Neural cell (in vitro differentiated cells): ENCODE data around the gene TNP2. TPM values are rescaled to one million over a fixed set of nuclear protein-coding genes. Genes with fewer than 3 reads are reported as not detected.
"Not testable (repeated sequence)": the region's sequence is repeated elsewhere in the genome, so short reads cannot be mapped to it uniquely, and the experiment has no call there.

Source experiments
- H2AFZ ChIP-seq: fragments of 200-600, 300-800 bp; sonication (generic), shearing (Covaris generic); 2 replicates; pipeline ENCODE4 v1.6.0; 2014; ENCODE audit warnings: low read depth, mild to moderate bottlenecking, antibody characterized with exemption, low read length, moderate library complexity
- H3F3A ChIP-seq: fragments of 200-600 bp; shearing (Covaris generic); 2 replicates; pipeline ENCODE4 v1.6.1; 2016; ENCODE audit warnings: mild to moderate bottlenecking, moderate library complexity, mixed read lengths, antibody characterized with exemption, low read length; ENCODE audit not compliant: insufficient read depth, poor library complexity, severe bottlenecking
- H3K27ac ChIP-seq: fragments of 200-600, 300-800 bp; sonication (generic), shearing (Covaris generic); 2 replicates; pipeline ENCODE4 v1.5.1; 2014; ENCODE audit warnings: mild to moderate bottlenecking, low read length, moderate library complexity
- H3K27me3 ChIP-seq: fragments of 300-800, 200-600 bp; sonication (generic), shearing (Covaris generic); 2 replicates; pipeline ENCODE4 v1.6.0; 2014; ENCODE audit warnings: mild to moderate bottlenecking, low read depth, low read length, moderate library complexity; ENCODE audit not compliant: insufficient read depth
- H3K36me3 ChIP-seq: fragments of 300-800, 200-600 bp; sonication (generic), shearing (Covaris generic); 2 replicates; pipeline ENCODE4 v1.5.1; 2014; ENCODE audit warnings: mild to moderate bottlenecking, antibody characterized with exemption, low read length, moderate library complexity; ENCODE audit not compliant: insufficient read depth
- H3K4me2 ChIP-seq: fragments of 300-800, 200-600 bp; sonication (generic), shearing (Covaris generic); 2 replicates; pipeline ENCODE4 v1.6.0; 2014; ENCODE audit warnings: mild to moderate bottlenecking, low read length
- H3K4me3 ChIP-seq: fragments of 300-800, 200-600 bp; sonication (generic), shearing (Covaris generic); 2 replicates; pipeline ENCODE4 v1.5.1; 2014; ENCODE audit warnings: mild to moderate bottlenecking, low read length, moderate library complexity
- H3K79me2 ChIP-seq: fragments of 200-600 bp; shearing (Covaris generic); replicated peaks from 2 replicates; pipeline ENCODE4 v1.6.0; 2014; ENCODE audit warnings: mild to moderate bottlenecking, low read length, moderate library complexity; ENCODE audit not compliant: insufficient read depth
- H3K9ac ChIP-seq: fragments of 300-800, 200-600 bp; sonication (generic), shearing (Covaris generic); 2 replicates; pipeline ENCODE4 v1.6.1; 2016; ENCODE audit warnings: mild to moderate bottlenecking, low read length, mixed read lengths
- H3K9me2 ChIP-seq: fragments of 200-600 bp; shearing (Covaris generic); 2 replicates; pipeline ENCODE4 v1.6.1; 2016; ENCODE audit warnings: mild to moderate bottlenecking, low read length, mixed read lengths; ENCODE audit not compliant: insufficient read depth
- H3K9me3 ChIP-seq: fragments of 200-600, 300-800 bp; sonication (generic), shearing (Covaris generic); 2 replicates; pipeline ENCODE4 v1.6.1; 2016; ENCODE audit warnings: mild to moderate bottlenecking, mixed run types, low read length, moderate library complexity, mixed read lengths
- H4K20me1 ChIP-seq: fragments of 200-600 bp; shearing (Covaris generic); 2 replicates; pipeline ENCODE4 v1.6.1; 2016; ENCODE audit warnings: mild to moderate bottlenecking, mixed run types; ENCODE audit not compliant: insufficient read depth
- CTCF ChIP-seq: fragments of 450-650 bp; IDR thresholded peaks from 2 replicates; pipeline ENCODE4 v1.5.1; 2014; ENCODE audit warnings: antibody characterized with exemption, mild to moderate bottlenecking, moderate library complexity; ENCODE audit not compliant: poor library complexity, severe bottlenecking
- EP300 ChIP-seq: fragments of 450-650 bp; conservative IDR thresholded peaks from 2 replicates; pipeline ENCODE4 v1.6.1; 2014; ENCODE audit warnings: antibody characterized with exemption, mild to moderate bottlenecking, moderate library complexity; ENCODE audit not compliant: poor library complexity, severe bottlenecking
- EZH2 ChIP-seq: fragments of 200-600, 300-800 bp; shearing (Covaris generic), sonication (generic); IDR thresholded peaks from 2 replicates; pipeline ENCODE4 v1.6.1; 2014; ENCODE audit warnings: antibody characterized with exemption, low read length, borderline replicate concordance, mild to moderate bottlenecking; ENCODE audit not compliant: insufficient read depth, poor library complexity, severe bottlenecking
- MXI1 ChIP-seq: fragments of 450-650 bp; conservative IDR thresholded peaks from 2 replicates; pipeline ENCODE4 v1.6.1; 2014; ENCODE audit warnings: antibody characterized with exemption, mild to moderate bottlenecking; ENCODE audit not compliant: poor library complexity, severe bottlenecking
- POLR2AphosphoS5 ChIP-seq: IDR thresholded peaks from 2 replicates; pipeline ENCODE4 v1.6.1; 2012
- RAD21 ChIP-seq: fragments of 450-650 bp; conservative IDR thresholded peaks from 2 replicates; pipeline ENCODE4 v1.6.1; 2014; ENCODE audit warnings: antibody characterized with exemption, mild to moderate bottlenecking, moderate library complexity
- REST ChIP-seq: IDR thresholded peaks from 2 replicates; pipeline ENCODE4 v1.6.1; 2012; ENCODE audit warnings: borderline replicate concordance
- SMC3 ChIP-seq: fragments of 450-650 bp; conservative IDR thresholded peaks from 2 replicates; pipeline ENCODE4 v1.6.1; 2014; ENCODE audit warnings: antibody characterized with exemption, mild to moderate bottlenecking, moderate library complexity; ENCODE audit not compliant: poor library complexity
- TAF1 ChIP-seq: IDR thresholded peaks from 2 replicates; pipeline ENCODE4 v1.6.1; 2012; ENCODE audit warnings: low read depth
- polyA plus RNA-seq: library from polyadenylated mRNA; depleted of rRNA; stranded (reverse); fragments of >200 nt; gene quantifications from 2 replicates; pipeline ENCODE4 v1.2.3, GENCODE V29; 2014

The TNP2 gene
- polyA plus RNA-seq, 1 donor from 2014 or later: not detected

GRCh38 chr16:11299865-11300559 is 30.9 kb upstream of the TNP2 start:
- no peaks in the 10 kb centered on the region for H3F3A ChIP-seq
- no peaks in the 10 kb centered on the region for H3K36me3 ChIP-seq
- no peaks in the 10 kb centered on the region for H3K27me3 ChIP-seq
- no peak overlapping the region for H3K9ac ChIP-seq
- no peak overlapping the region for H2AFZ ChIP-seq
- TF ChIP-seq RAD21 (no peak), CTCF (no peak), EP300 (no peak), MXI1 (no peak), REST (no peak), TAF1 (no peak), POLR2AphosphoS5 (no peak), SMC3 (no peak), EZH2 (no peak)
- no peaks in the 10 kb centered on the region for H3K79me2 ChIP-seq
- H3K4me2 ChIP-seq: no peak overlapping the region
- no peaks in the 10 kb centered on the region for H3K9me2 ChIP-seq
- no peak overlapping the region for H3K27ac ChIP-seq
- no peaks in the 10 kb centered on the region for H4K20me1 ChIP-seq
- H3K9me3 ChIP-seq: no peaks in the 10 kb centered on the region
- H3K4me3 ChIP-seq: no peak overlapping the region

- not testable (repeated sequence) for H3K9me2 ChIP-seq
Observed at GRCh38 chr16:11298950-11299547, 29.9 kb upstream of the TNP2 start.

More at GRCh38 chr16:11298950-11299547, 29.9 kb upstream of the TNP2 start:
- H3K36me3 ChIP-seq, H3K9me3 ChIP-seq, H3K27me3 ChIP-seq, H3K9ac ChIP-seq, H2AFZ ChIP-seq, H3K27ac ChIP-seq, H4K20me1 ChIP-seq, H3F3A ChIP-seq, H3K4me3 ChIP-seq, H3K4me2 ChIP-seq, H3K79me2 ChIP-seq: not testable (repeated sequence)
